Suppressor macrophage (primary cell): Measurements from ENCODE around the gene ZNF211.

Experiments used
- DNase-seq, 4 experiments: peaks; one replicate each; pipeline ENCODE4 v3.0.0-alpha.2; 2020 to 2022
- total RNA-seq, 17 experiments: gene quantifications; one replicate each; lab custom pipeline; 2026; ENCODE audit warnings: mixed read lengths in 6 of 17, inconsistent platforms in 3 of 17; lab: John Stamatoyannopoulos, UW

ZNF211 gene
- 2.6 to 15.6 (median 8.9) reads per million in 17 experiments for total RNA-seq

- peak; percentile 93 to 97 (median 96) for DNase-seq
These were observed at the start of gene ZNF211 for GRCh38 chr19:57632987-57633831. Gene ZNF211 (plus strand): TSS chr19:57633168. CDS start chr19:57633347, 179 bp downstream.

GRCh38 chr19:57583521-57584416 lies 49.2 kb upstream of the ZNF211 start, which contains the start of gene ZIK1:
Gene ZIK1 (plus strand): TSS chr19:57584145. CDS start chr19:57584357, 212 bp downstream.
- DNase-seq = peak; percentile 91 to 95 (median 93)

- DNase-seq = no peak
These were observed 45.4 kb upstream of the ZNF211 start for GRCh38 chr19:57587529-57587928.

GRCh38 chr19:57599377-57599760 lies 33.6 kb upstream of the ZNF211 start:
- DNase-seq = no peak

GRCh38 chr19:57599761-57600383 lies 33.1 kb upstream of the ZNF211 start, which contains the start of gene ZNF530:
Gene ZNF530 (plus strand): TSS chr19:57599885. CDS start chr19:57604346, 4,461 bp downstream.
- DNase-seq = peak; percentile 96 to 99 (median 97)

- DNase-seq = no peak
These were observed 26.0 kb upstream of the ZNF211 start for GRCh38 chr19:57606931-57607330.

- DNase-seq = no peak
These were observed 21.9 kb upstream of the ZNF211 start for GRCh38 chr19:57611113-57611512.

GRCh38 chr19:57613941-57614743 lies 18.8 kb upstream of the ZNF211 start, which contains the start of gene ZNF134:
Gene ZNF134 (plus strand): TSS chr19:57614242. CDS start chr19:57619469, 5,227 bp downstream.
- DNase-seq = peak; percentile 92 to 97 (median 95)

- peak in 2 of 4 experiments; percentile 14 to 25 for DNase-seq
These were observed 17.6 kb upstream of the ZNF211 start for GRCh38 chr19:57615346-57615745.

GRCh38 chr19:57620673-57621348 lies 12.2 kb upstream of the ZNF211 start:
- peak in 1 of 4 experiments; percentile 8 for DNase-seq

GRCh38 chr19:57623091-57623490 lies 9.9 kb upstream of the ZNF211 start:
- no peak for DNase-seq

GRCh38 chr19:57633832-57634131 lies 814 bp downstream of the ZNF211 start:
- no peak for DNase-seq

- DNase-seq = no peak
These were observed 4.4 kb downstream of the ZNF211 start for GRCh38 chr19:57637379-57637778.

GRCh38 chr19:57641715-57642234 lies 8.8 kb downstream of the ZNF211 start:
- DNase-seq = no peak

GRCh38 chr19:57642396-57643046 lies 9.6 kb downstream of the ZNF211 start:
- no peak for DNase-seq

GRCh38 chr19:57643734-57644133 lies 10.8 kb downstream of the ZNF211 start:
- no peak for DNase-seq

- no peak for DNase-seq
These were observed 15.5 kb downstream of the ZNF211 start for GRCh38 chr19:57648331-57649003.

GRCh38 chr19:57651654-57651996 lies 18.7 kb downstream of the ZNF211 start:
- no peak for DNase-seq

GRCh38 chr19:57653689-57654088 lies 20.7 kb downstream of the ZNF211 start:
- DNase-seq = no peak

- DNase-seq = no peak
These were observed 22.5 kb downstream of the ZNF211 start for GRCh38 chr19:57655443-57655842.
